Loucy (cell line): ENCODE data around the gene PPARA.

ENCODE experiments used
- EZH2phosphoT487 ChIP-seq: fragments of 200-600 bp; IDR thresholded peaks from 2 replicates; pipeline ENCODE4 v1.6.1; 2018; ENCODE audit warnings: antibody characterized with exemption, mild to moderate bottlenecking, moderate library complexity, borderline replicate concordance
- TF ChIP-seq, protein P1 (sequence below): fragments of 200-600 bp; sonication (generic); conservative IDR thresholded peaks from 2 replicates; pipeline ENCODE4 v1.5.1; 2014; ENCODE audit warnings: mild to moderate bottlenecking, antibody characterized with exemption, low read length

DNA sequence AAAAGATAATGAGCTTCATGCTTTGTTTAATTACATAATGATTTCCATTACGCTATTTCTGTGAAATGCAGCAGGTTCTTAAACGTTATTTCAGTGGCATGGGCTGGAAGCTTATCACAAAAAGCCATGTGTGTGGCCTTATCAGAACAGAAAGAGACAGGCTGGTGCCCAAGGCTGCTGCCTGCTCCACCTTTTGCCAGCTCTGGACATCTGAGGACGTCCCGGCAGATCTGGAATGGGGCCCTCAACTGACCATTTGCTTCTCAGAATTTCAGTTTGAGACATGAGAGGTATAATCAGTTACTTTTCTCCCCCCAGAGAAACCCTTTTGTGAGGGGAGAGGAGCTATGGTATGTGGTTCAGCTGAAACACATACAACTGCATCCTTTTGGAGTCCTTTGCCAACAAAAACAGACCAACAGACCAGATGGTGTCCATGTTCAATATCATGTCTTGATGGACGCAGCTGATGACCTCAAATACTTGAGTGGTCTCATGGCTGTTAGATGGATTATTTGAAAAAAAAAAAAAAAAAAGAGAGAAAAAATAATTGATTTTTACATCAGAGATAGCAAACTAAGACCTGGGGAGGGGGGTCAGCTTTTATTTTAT lies 91.2 kb downstream of the PPARA start:
- TF ChIP-seq, protein P1, sequence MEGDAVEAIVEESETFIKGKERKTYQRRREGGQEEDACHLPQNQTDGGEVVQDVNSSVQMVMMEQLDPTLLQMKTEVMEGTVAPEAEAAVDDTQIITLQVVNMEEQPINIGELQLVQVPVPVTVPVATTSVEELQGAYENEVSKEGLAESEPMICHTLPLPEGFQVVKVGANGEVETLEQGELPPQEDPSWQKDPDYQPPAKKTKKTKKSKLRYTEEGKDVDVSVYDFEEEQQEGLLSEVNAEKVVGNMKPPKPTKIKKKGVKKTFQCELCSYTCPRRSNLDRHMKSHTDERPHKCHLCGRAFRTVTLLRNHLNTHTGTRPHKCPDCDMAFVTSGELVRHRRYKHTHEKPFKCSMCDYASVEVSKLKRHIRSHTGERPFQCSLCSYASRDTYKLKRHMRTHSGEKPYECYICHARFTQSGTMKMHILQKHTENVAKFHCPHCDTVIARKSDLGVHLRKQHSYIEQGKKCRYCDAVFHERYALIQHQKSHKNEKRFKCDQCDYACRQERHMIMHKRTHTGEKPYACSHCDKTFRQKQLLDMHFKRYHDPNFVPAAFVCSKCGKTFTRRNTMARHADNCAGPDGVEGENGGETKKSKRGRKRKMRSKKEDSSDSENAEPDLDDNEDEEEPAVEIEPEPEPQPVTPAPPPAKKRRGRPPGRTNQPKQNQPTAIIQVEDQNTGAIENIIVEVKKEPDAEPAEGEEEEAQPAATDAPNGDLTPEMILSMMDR = no peak
- no peak for TF ChIP-seq EZH2phosphoT487
